A549 (cell line): ENCODE measurements around the gene TM7SF2.

Source experiments
- CHD2 ChIP-seq: fragments of 150-350 bp; IDR thresholded peaks from 2 replicates; pipeline ENCODE4 v1.6.1; 2014; ENCODE audit warnings: low read length; ENCODE audit not compliant: partially characterized antibody
- EP300 ChIP-seq, 2 experiments: fragments of >200 bp; sonication (Bioruptor Twin); formaldehyde crosslinking; IDR thresholded peaks; 2 replicates in 1 of 2; 3 replicates in 1 of 2; pipeline ENCODE4 v1.6.1; 2016 to 2017
- KDM1A ChIP-seq: fragments of 200-600 bp; sonication (generic); IDR thresholded peaks from 2 replicates; pipeline ENCODE4 v1.6.1; 2016; ENCODE audit warnings: low read depth, mild to moderate bottlenecking
- MYC ChIP-seq: IDR thresholded peaks from 2 replicates; pipeline ENCODE4 v1.6.1; 2012; ENCODE audit warnings: mild to moderate bottlenecking, inconsistent platforms, low read length, improper control_type of control experiment, borderline replicate concordance
- NFE2L2 ChIP-seq: fragments of 150-350 bp; conservative IDR thresholded peaks from 2 replicates; pipeline ENCODE4 v1.6.1; 2014; ENCODE audit warnings: low read length
- POLR2A ChIP-seq: IDR thresholded peaks from 2 replicates; pipeline ENCODE4 v1.6.1; 2012; ENCODE audit warnings: mild to moderate bottlenecking, low read length
- TF ChIP-seq, protein P1 (sequence below): fragments of >200 bp; sonication (Bioruptor Twin); formaldehyde crosslinking; IDR thresholded peaks from 3 replicates; pipeline ENCODE4 v1.5.1; 2016

DNA sequence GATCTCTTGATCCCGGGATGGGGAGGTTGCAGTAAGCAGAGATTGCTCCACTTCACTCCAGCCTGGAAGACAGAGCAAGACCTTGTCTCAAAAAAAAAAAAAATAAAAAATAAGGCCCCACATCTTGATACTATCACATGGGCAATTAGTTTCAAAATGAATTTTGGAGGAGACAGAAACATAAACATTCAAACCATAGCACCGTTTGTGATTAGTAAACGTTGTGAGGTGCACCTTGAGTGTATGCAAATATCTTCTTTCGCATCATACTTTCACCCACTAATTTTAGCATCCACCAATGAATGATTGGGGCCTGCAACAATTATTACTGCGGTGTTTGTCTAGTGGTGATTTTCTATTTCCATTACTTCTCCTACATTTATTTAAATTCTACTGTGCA is 47.3 kb downstream of the TM7SF2 start:
- TF ChIP-seq POLR2A: no peak
- TF ChIP-seq, protein P1, sequence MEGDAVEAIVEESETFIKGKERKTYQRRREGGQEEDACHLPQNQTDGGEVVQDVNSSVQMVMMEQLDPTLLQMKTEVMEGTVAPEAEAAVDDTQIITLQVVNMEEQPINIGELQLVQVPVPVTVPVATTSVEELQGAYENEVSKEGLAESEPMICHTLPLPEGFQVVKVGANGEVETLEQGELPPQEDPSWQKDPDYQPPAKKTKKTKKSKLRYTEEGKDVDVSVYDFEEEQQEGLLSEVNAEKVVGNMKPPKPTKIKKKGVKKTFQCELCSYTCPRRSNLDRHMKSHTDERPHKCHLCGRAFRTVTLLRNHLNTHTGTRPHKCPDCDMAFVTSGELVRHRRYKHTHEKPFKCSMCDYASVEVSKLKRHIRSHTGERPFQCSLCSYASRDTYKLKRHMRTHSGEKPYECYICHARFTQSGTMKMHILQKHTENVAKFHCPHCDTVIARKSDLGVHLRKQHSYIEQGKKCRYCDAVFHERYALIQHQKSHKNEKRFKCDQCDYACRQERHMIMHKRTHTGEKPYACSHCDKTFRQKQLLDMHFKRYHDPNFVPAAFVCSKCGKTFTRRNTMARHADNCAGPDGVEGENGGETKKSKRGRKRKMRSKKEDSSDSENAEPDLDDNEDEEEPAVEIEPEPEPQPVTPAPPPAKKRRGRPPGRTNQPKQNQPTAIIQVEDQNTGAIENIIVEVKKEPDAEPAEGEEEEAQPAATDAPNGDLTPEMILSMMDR: no peak
- TF ChIP-seq MYC: no peak
- no peak for TF ChIP-seq NFE2L2
- no peak for TF ChIP-seq EP300 (IDR thresholded peaks at IDR 0.05)
- no peak for TF ChIP-seq KDM1A
- TF ChIP-seq CHD2: no peak
